ENCODE data around the gene RRAS2. TPM values are rescaled to one million over a fixed set of nuclear protein-coding genes. Genes with fewer than 3 reads are reported as not detected.
"Not testable (repeated sequence)": the region's sequence is repeated elsewhere in the genome, so short reads cannot be mapped to it uniquely, and the experiment has no call there.

RRAS2 gene
- total RNA-seq, 1 donor from 2014 or later, result 27.6 TPM

GRCh38 chr11:14258221-14258935 lies 100.6 kb downstream of the RRAS2 start:
- no peak for DNase-seq (ENCODE audit: low spot score)

GRCh38 chr11:14255238-14255534 lies 103.8 kb downstream of the RRAS2 start:
- no peak for DNase-seq (ENCODE audit: low spot score)

- no peak for DNase-seq (ENCODE audit: low spot score)
These were observed 104.3 kb downstream of the RRAS2 start for GRCh38 chr11:14254533-14255237.

GRCh38 chr11:14253840-14254239 lies 105.1 kb downstream of the RRAS2 start:
- no peak for DNase-seq (ENCODE audit: low spot score)

- DNase-seq (ENCODE audit: low spot score), result no peak
These were observed 105.6 kb downstream of the RRAS2 start for GRCh38 chr11:14253421-14253820.

- not testable (repeated sequence) for DNase-seq (ENCODE audit: low spot score)
These were observed 106.5 kb downstream of the RRAS2 start for GRCh38 chr11:14252501-14252900.

- DNase-seq (ENCODE audit: low spot score), result no peak
These were observed 107.2 kb downstream of the RRAS2 start for GRCh38 chr11:14251754-14252153.

- peak; percentile 39 for DNase-seq (ENCODE audit: low spot score)
These were observed 109.6 kb downstream of the RRAS2 start for GRCh38 chr11:14249121-14249963.

- DNase-seq (ENCODE audit: low spot score), result no peak
These were observed 110.4 kb downstream of the RRAS2 start for GRCh38 chr11:14248580-14248981.

GRCh38 chr11:14245444-14245843 lies 113.5 kb downstream of the RRAS2 start:
- no peak for DNase-seq (ENCODE audit: low spot score)

- DNase-seq (ENCODE audit: low spot score), result no peak
These were observed 114.1 kb downstream of the RRAS2 start for GRCh38 chr11:14244926-14245325.

- DNase-seq (ENCODE audit: low spot score), result no peak
These were observed 116.2 kb downstream of the RRAS2 start for GRCh38 chr11:14242733-14243132.

GRCh38 chr11:14242187-14242586 lies 116.8 kb downstream of the RRAS2 start:
- DNase-seq (ENCODE audit: low spot score), result no peak

- DNase-seq (ENCODE audit: low spot score), result no peak
These were observed 118.0 kb downstream of the RRAS2 start for GRCh38 chr11:14240951-14241350.

GRCh38 chr11:14240221-14240620 lies 118.8 kb downstream of the RRAS2 start:
- no peak for DNase-seq (ENCODE audit: low spot score)

- DNase-seq (ENCODE audit: low spot score), result no peak
These were observed 121.5 kb downstream of the RRAS2 start for GRCh38 chr11:14237444-14237961.

GRCh38 chr11:14235701-14236100 lies 123.3 kb downstream of the RRAS2 start:
- DNase-seq (ENCODE audit: low spot score), result no peak

GRCh38 chr11:14234446-14234845 lies 124.5 kb downstream of the RRAS2 start:
- no peak for DNase-seq (ENCODE audit: low spot score)

- no peak for DNase-seq (ENCODE audit: low spot score)
These were observed 126.3 kb downstream of the RRAS2 start for GRCh38 chr11:14232652-14233051.

- no peak for DNase-seq (ENCODE audit: low spot score)
These were observed 128.6 kb downstream of the RRAS2 start for GRCh38 chr11:14230407-14230806.

- DNase-seq (ENCODE audit: low spot score), result no peak
These were observed 129.5 kb downstream of the RRAS2 start for GRCh38 chr11:14229472-14229871.

- no peak for DNase-seq (ENCODE audit: low spot score)
These were observed 130.6 kb downstream of the RRAS2 start for GRCh38 chr11:14228356-14228755.
